A673 (cell line): ENCODE results near the gene RNFT2. TPM values are rescaled to one million over a fixed set of nuclear protein-coding genes. Genes with fewer than 3 reads are reported as not detected.

Source experiments
- BruUV-seq: library from RNA; stranded (reverse); fragments of 400-500 nt; replicated peaks from 2 replicates; lab custom pipeline; 2021; lab: Mats Ljungman, UMichigan
- CTCF ChIA-PET: fragments of 300-600 bp; sonication (Branson Sonifier 250); formaldehyde crosslinking; loops from one replicate; lab custom pipeline; 2022; ENCODE audit warnings: antibody characterized with exemption; lab: Charles Lee
- POLR2A ChIA-PET: fragments of 300-600 bp; sonication (Branson Sonifier 250); formaldehyde crosslinking; loops from one replicate; lab custom pipeline; 2022; ENCODE audit warnings: antibody characterized with exemption; ENCODE audit not compliant: low non-redundant PET; lab: Charles Lee
- DNase-seq: peaks from one replicate; pipeline ENCODE4 v3.0.0-alpha.2; 2015; ENCODE audit warnings: low spot score
- H3K27ac ChIP-seq: fragments of 200-600 bp; sonication (generic); 2 replicates; pipeline ENCODE4 v1.5.1; 2016; ENCODE audit warnings: mixed run types, low read depth, mild to moderate bottlenecking, mixed read lengths, antibody characterized with exemption, low read length; ENCODE audit not compliant: poor library complexity, severe bottlenecking
- H3K27me3 ChIP-seq: fragments of 200-600 bp; sonication (generic); replicated peaks from 2 replicates; pipeline ENCODE4 v1.6.1; 2017; ENCODE audit warnings: mixed run types, low read depth, mild to moderate bottlenecking, mixed read lengths, antibody characterized with exemption, low read length; ENCODE audit not compliant: insufficient read depth, poor library complexity
- H3K36me3 ChIP-seq: fragments of 200-600 bp; sonication (generic); 2 replicates; pipeline ENCODE4 v1.6.1; 2016; ENCODE audit warnings: mixed run types, mild to moderate bottlenecking, mixed read lengths, antibody characterized with exemption, low read length; ENCODE audit not compliant: insufficient read depth, poor library complexity, severe bottlenecking
- H3K4me1 ChIP-seq: fragments of 200-600 bp; sonication (generic); 2 replicates; pipeline ENCODE4 v1.6.1; 2017; ENCODE audit warnings: mixed run types, mild to moderate bottlenecking, mixed read lengths, antibody characterized with exemption, low read length; ENCODE audit not compliant: insufficient read depth, poor library complexity, severe bottlenecking
- H3K4me3 ChIP-seq: fragments of 200-600 bp; sonication (generic); 2 replicates; pipeline ENCODE4 v1.5.1; 2016; ENCODE audit warnings: low read depth, mixed run types, mild to moderate bottlenecking, mixed read lengths, low read length; ENCODE audit not compliant: poor library complexity, severe bottlenecking
- H3K9me3 ChIP-seq: fragments of 200-600 bp; sonication (generic); 2 replicates; pipeline ENCODE4 v1.6.1; 2016; ENCODE audit warnings: mixed run types, low read depth, mild to moderate bottlenecking, mixed read lengths, antibody characterized with exemption, low read length; ENCODE audit not compliant: poor library complexity, severe bottlenecking
- EZH2 ChIP-seq: fragments of 200-600 bp; sonication (generic); IDR thresholded peaks from 2 replicates; pipeline ENCODE4 v1.6.1; 2017; ENCODE audit warnings: borderline replicate concordance, low read depth, mild to moderate bottlenecking, mixed read lengths, antibody characterized with exemption, low read length; ENCODE audit not compliant: poor library complexity, severe bottlenecking
- intact Hi-C: fragments of 100-400 bp; cut with micrococcal nuclease; formaldehyde crosslinking; loops from one replicate; pipeline ENCODE4 v1.10.0; 2022; ENCODE audit not compliant: unreplicated experiment
- total RNA-seq: library from RNA; stranded (reverse); gene quantifications from 2 replicates; pipeline ENCODE4 v1.2.3, GENCODE V29; 2021
- TF ChIP-seq, protein P1 (sequence below): fragments of 300-800, 200-600 bp; sonication (generic); conservative IDR thresholded peaks from 2 replicates; pipeline ENCODE4 v1.5.1; 2017; ENCODE audit warnings: low read depth, mild to moderate bottlenecking, antibody characterized with exemption, low read length, moderate library complexity, mixed read lengths

The RNFT2 gene
- total RNA-seq, 1 experiment from 2014 or later = 36.4 TPM

DNA sequence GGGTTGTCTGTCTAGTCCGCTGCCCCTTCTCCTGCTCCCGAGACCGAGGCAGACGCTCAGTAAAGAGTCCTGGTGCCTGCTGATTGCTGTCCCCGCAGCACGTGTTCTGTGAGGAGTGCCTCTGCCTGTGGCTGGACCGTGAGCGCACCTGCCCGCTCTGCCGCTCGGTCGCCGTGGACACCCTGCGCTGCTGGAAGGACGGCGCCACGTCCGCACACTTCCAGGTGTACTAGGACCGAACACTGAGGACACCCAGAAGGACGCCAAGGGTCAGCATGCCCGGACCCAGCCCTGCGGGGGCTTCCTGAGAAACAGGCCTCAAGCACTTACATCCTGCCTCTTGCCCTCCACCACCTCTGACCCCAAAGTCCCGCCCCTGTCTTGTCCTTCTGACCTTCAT, 111.1 kb downstream of the RNFT2 start:
- BruUV-seq = no TSS peak
- Histone ChIP-seq H3K27ac (no peak overlapping the region), H3K27me3 (no peaks in the 10 kb centered on the region), H3K4me3 (no peak overlapping the region), H3K36me3 (no peaks in the 10 kb centered on the region), H3K4me1 (no peaks in the 10 kb centered on the region), H3K9me3 (no peaks in the 10 kb centered on the region)
- intact Hi-C loops = no loop called here
- ChIA-PET POLR2A (no interaction called here), CTCF (no interaction called here)
- no peak for DNase-seq
- TF ChIP-seq, protein P1, sequence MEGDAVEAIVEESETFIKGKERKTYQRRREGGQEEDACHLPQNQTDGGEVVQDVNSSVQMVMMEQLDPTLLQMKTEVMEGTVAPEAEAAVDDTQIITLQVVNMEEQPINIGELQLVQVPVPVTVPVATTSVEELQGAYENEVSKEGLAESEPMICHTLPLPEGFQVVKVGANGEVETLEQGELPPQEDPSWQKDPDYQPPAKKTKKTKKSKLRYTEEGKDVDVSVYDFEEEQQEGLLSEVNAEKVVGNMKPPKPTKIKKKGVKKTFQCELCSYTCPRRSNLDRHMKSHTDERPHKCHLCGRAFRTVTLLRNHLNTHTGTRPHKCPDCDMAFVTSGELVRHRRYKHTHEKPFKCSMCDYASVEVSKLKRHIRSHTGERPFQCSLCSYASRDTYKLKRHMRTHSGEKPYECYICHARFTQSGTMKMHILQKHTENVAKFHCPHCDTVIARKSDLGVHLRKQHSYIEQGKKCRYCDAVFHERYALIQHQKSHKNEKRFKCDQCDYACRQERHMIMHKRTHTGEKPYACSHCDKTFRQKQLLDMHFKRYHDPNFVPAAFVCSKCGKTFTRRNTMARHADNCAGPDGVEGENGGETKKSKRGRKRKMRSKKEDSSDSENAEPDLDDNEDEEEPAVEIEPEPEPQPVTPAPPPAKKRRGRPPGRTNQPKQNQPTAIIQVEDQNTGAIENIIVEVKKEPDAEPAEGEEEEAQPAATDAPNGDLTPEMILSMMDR = no peak
- no peak for TF ChIP-seq EZH2

DNA sequence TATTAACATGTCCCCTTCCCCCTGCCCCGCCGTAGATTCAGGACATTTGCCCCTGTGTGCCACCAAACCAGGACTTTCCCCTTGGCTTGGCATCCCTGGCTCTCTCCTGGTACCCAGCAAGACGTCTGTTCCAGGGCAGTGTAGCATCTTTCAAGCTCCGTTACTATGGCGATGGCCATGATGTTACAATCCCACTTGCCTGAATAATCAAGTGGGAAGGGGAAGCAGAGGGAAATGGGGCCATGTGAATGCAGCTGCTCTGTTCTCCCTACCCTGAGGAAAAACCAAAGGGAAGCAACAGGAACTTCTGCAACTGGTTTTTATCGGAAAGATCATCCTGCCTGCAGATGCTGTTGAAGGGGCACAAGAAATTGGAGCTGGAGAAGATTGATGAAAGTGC, 114.2 kb downstream of the RNFT2 start:
- H3K4me1 ChIP-seq = no peaks in the 10 kb centered on the region
- DNase-seq = no peak
- H3K4me3 ChIP-seq = no peak overlapping the region
- no peaks in the 10 kb centered on the region for H3K9me3 ChIP-seq
- no peak for TF ChIP-seq EZH2
- BruUV-seq = TSS peak; percentile 37
- no peaks in the 10 kb centered on the region for H3K36me3 ChIP-seq
- ChIA-PET CTCF (no interaction called here), POLR2A (no interaction called here)
- intact Hi-C loops = no loop called here
- H3K27me3 ChIP-seq = no peaks in the 10 kb centered on the region
- no peak overlapping the region for H3K27ac ChIP-seq

DNA sequence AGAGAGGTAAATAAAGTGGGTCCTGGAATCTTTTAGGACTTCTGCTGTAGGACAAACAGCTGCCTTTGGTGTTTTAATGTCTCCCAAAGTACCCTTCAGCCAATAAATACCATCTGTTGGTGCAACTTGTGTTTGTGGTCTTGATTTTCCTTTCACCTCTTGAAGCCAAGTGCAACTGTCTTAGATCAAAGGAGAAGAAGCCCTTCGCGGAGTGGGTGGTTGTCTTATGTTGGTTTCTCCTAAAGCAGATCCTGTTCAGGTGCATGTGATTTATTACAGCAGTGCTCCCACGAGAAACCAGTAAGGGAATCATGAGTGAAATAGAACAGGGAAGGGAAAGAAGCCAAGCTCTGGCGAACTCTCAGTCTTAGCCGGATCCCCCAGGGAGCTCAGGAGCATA, 115.4 kb downstream of the RNFT2 start:
- POLR2A ChIA-PET = interaction anchor here (0.6 kb wide), 1 partner anchor 1803 kb away, joined by 3 read pairs; no protein-coding TSS in a partner anchor
- CTCF ChIA-PET = no interaction called here
- intact Hi-C loops = no loop called here
- no TSS peak for BruUV-seq
- TF ChIP-seq, protein P1 = no peak
- TF ChIP-seq EZH2 = no peak
- H3K4me3 ChIP-seq = no peak overlapping the region
- no peaks in the 10 kb centered on the region for H3K9me3 ChIP-seq
- H3K4me1 ChIP-seq = peaks cover 2% of the 10 kb centered on the region
- no peaks in the 10 kb centered on the region for H3K36me3 ChIP-seq
- no peak for DNase-seq
- H3K27me3 ChIP-seq = no peaks in the 10 kb centered on the region
- no peak overlapping the region for H3K27ac ChIP-seq
